Measurements from ENCODE around the gene ABL2.
"Not testable (repeated sequence)": the region's sequence is repeated elsewhere in the genome, so short reads cannot be mapped to it uniquely, and the experiment has no call there.

ABL2 gene

GRCh38 chr1:179200586-179200985, 28.9 kb downstream of the ABL2 start:
- H3K4me1 ChIP-seq (ENCODE audit: control insufficient read depth, insufficient read depth, low read depth, low read length): peaks cover 1% of the 10 kb centered on the region
- no peak overlapping the region for H2AK5ac ChIP-seq (ENCODE audit: low read length, severe bottlenecking)
- DNase-seq: no peak
- H2BK120ac ChIP-seq (ENCODE audit: low read depth, low read length): no peak overlapping the region
- H3K27ac ChIP-seq (ENCODE audit: low read length, poor library complexity, severe bottlenecking): no peak overlapping the region
- H3K4me2 ChIP-seq (ENCODE audit: low read length, poor library complexity, severe bottlenecking): no peak overlapping the region
- H2BK5ac ChIP-seq (ENCODE audit: low read depth, low read length, poor library complexity, severe bottlenecking): no peak overlapping the region
- no peak overlapping the region for H3K18ac ChIP-seq (ENCODE audit: low read depth in 1 of 2, low read length in 2 of 2)
- H4K91ac ChIP-seq (ENCODE audit: low read length): no peak overlapping the region
- no peak overlapping the region for H2BK12ac ChIP-seq (ENCODE audit: low read length in 2 of 2)
- peak overlapping the region; percentile 33 for H3K9ac ChIP-seq (ENCODE audit: low read length)
- no peak overlapping the region for H3K4ac ChIP-seq (ENCODE audit: low read depth in 1 of 2, low read length in 2 of 2)
- no peak overlapping the region for H2AFZ ChIP-seq (ENCODE audit: low read depth, low read length)
- WGBS: 95% methylated on average over 2 of the region's 2 CpGs
- H3K14ac ChIP-seq (ENCODE audit: low read length in 2 of 2): no peak overlapping the region
- peaks cover 16% of the 10 kb centered on the region for H3K79me1 ChIP-seq (replicated peaks; ENCODE audit: low read length, poor library complexity, severe bottlenecking)
- no peaks in the 10 kb centered on the region for H3K27me3 ChIP-seq (ENCODE audit: control insufficient read depth in 1 of 2, insufficient read depth in 1 of 2, low read length in 2 of 2)
- H3K4me3 ChIP-seq (ENCODE audit: insufficient read depth in 1 of 2, low read depth in 1 of 2, low read length in 2 of 2): no peak overlapping the region
- no peak overlapping the region for H4K8ac ChIP-seq (ENCODE audit: low read length)
- no peaks in the 10 kb centered on the region for H3K36me3 ChIP-seq (ENCODE audit: control insufficient read depth in 1 of 2, insufficient read depth in 2 of 2, low read depth in 1 of 2, low read length in 2 of 2)
- H2BK15ac ChIP-seq (ENCODE audit: low read depth, poor library complexity, severe bottlenecking): no peak overlapping the region
- H3K9me3 ChIP-seq (ENCODE audit: control insufficient read depth, low read length): no peaks in the 10 kb centered on the region
- H3K23ac ChIP-seq (ENCODE audit: low read length in 2 of 2): no peak overlapping the region

GRCh38 chr1:179197690-179198297, 31.7 kb downstream of the ABL2 start:
- Histone ChIP-seq H3K4me1 (ENCODE audit: control insufficient read depth, insufficient read depth, low read depth, low read length) (peaks cover 1% of the 10 kb centered on the region), H3K9ac (ENCODE audit: low read length) (no peak overlapping the region), H2BK12ac (ENCODE audit: low read length in 2 of 2) (no peak overlapping the region), H3K9me3 (ENCODE audit: control insufficient read depth, low read length) (no peaks in the 10 kb centered on the region), H2BK5ac (ENCODE audit: low read depth, low read length, poor library complexity, severe bottlenecking) (no peak overlapping the region), H2BK120ac (ENCODE audit: low read depth, low read length) (no peak overlapping the region), H3K27me3 (ENCODE audit: control insufficient read depth in 1 of 2, insufficient read depth in 1 of 2, low read length in 2 of 2) (no peaks in the 10 kb centered on the region), H3K4ac (ENCODE audit: low read depth in 1 of 2, low read length in 2 of 2) (no peak overlapping the region), H3K14ac (ENCODE audit: low read length in 2 of 2) (no peak overlapping the region), H2BK15ac (ENCODE audit: low read depth, poor library complexity, severe bottlenecking) (no peak overlapping the region), H3K18ac (ENCODE audit: low read depth in 1 of 2, low read length in 2 of 2) (no peak overlapping the region), H3K4me2 (ENCODE audit: low read length, poor library complexity, severe bottlenecking) (no peak overlapping the region), H3K36me3 (ENCODE audit: control insufficient read depth in 1 of 2, insufficient read depth in 2 of 2, low read depth in 1 of 2, low read length in 2 of 2) (no peaks in the 10 kb centered on the region), H3K4me3 (ENCODE audit: insufficient read depth in 1 of 2, low read depth in 1 of 2, low read length in 2 of 2) (no peak overlapping the region), H2AK5ac (ENCODE audit: low read length, severe bottlenecking) (no peak overlapping the region), H2AFZ (ENCODE audit: low read depth, low read length) (no peak overlapping the region), H3K23ac (ENCODE audit: low read length in 2 of 2) (no peak overlapping the region), H3K27ac (ENCODE audit: low read length, poor library complexity, severe bottlenecking) (no peak overlapping the region), H4K91ac (ENCODE audit: low read length) (no peak overlapping the region), H3K79me1 (replicated peaks; ENCODE audit: low read length, poor library complexity, severe bottlenecking) (peaks cover 15% of the 10 kb centered on the region), H4K8ac (ENCODE audit: low read length) (no peak overlapping the region)
- 96% methylated on average over 13 of the region's 14 CpGs for WGBS
- no peak for DNase-seq

- not testable (repeated sequence) for H3K18ac ChIP-seq (ENCODE audit: low read depth in 1 of 2, low read length in 2 of 2); H2BK12ac ChIP-seq (ENCODE audit: low read length in 2 of 2); DNase-seq
Measured at GRCh38 chr1:179195857-179196256, 33.6 kb downstream of the ABL2 start.

GRCh38 chr1:179195376-179195775, 34.1 kb downstream of the ABL2 start:
- Histone ChIP-seq H2AK5ac (ENCODE audit: low read length, severe bottlenecking) (no peak overlapping the region), H3K9ac (ENCODE audit: low read length) (peak overlapping the region; percentile 14), H2AFZ (ENCODE audit: low read depth, low read length) (no peak overlapping the region), H3K4me1 (ENCODE audit: control insufficient read depth, insufficient read depth, low read depth, low read length) (peaks cover 1% of the 10 kb centered on the region), H3K4ac (ENCODE audit: low read depth in 1 of 2, low read length in 2 of 2) (no peak overlapping the region), H3K4me2 (ENCODE audit: low read length, poor library complexity, severe bottlenecking) (no peak overlapping the region), H2BK15ac (ENCODE audit: low read depth, poor library complexity, severe bottlenecking) (no peak overlapping the region), H2BK120ac (ENCODE audit: low read depth, low read length) (no peak overlapping the region), H4K91ac (ENCODE audit: low read length) (no peak overlapping the region), H3K9me3 (ENCODE audit: control insufficient read depth, low read length) (no peaks in the 10 kb centered on the region), H3K27ac (ENCODE audit: low read length, poor library complexity, severe bottlenecking) (no peak overlapping the region), H3K36me3 (ENCODE audit: control insufficient read depth in 1 of 2, insufficient read depth in 2 of 2, low read depth in 1 of 2, low read length in 2 of 2) (no peaks in the 10 kb centered on the region), H3K14ac (ENCODE audit: low read length in 2 of 2) (no peak overlapping the region), H3K23ac (ENCODE audit: low read length in 2 of 2) (no peak overlapping the region), H3K18ac (ENCODE audit: low read depth in 1 of 2, low read length in 2 of 2) (no peak overlapping the region), H3K27me3 (ENCODE audit: control insufficient read depth in 1 of 2, insufficient read depth in 1 of 2, low read length in 2 of 2) (no peaks in the 10 kb centered on the region), H3K4me3 (ENCODE audit: insufficient read depth in 1 of 2, low read depth in 1 of 2, low read length in 2 of 2) (no peak overlapping the region), H2BK5ac (ENCODE audit: low read depth, low read length, poor library complexity, severe bottlenecking) (no peak overlapping the region), H2BK12ac (ENCODE audit: low read length in 2 of 2) (no peak overlapping the region), H4K8ac (ENCODE audit: low read length) (no peak overlapping the region), H3K79me1 (replicated peaks; ENCODE audit: low read length, poor library complexity, severe bottlenecking) (peaks cover 9% of the 10 kb centered on the region)
- 100% methylated on average over 1 of the region's 1 CpG for WGBS
- no peak for DNase-seq

More at GRCh38 chr1:179195857-179196256, 33.6 kb downstream of the ABL2 start:
- not testable (repeated sequence) for H3K27me3 ChIP-seq (ENCODE audit: control insufficient read depth in 1 of 2, insufficient read depth in 1 of 2, low read length in 2 of 2); H3K79me1 ChIP-seq (replicated peaks; ENCODE audit: low read length, poor library complexity, severe bottlenecking); H4K8ac ChIP-seq (ENCODE audit: low read length); H2BK120ac ChIP-seq (ENCODE audit: low read depth, low read length); H3K9me3 ChIP-seq (ENCODE audit: control insufficient read depth, low read length); H3K23ac ChIP-seq (ENCODE audit: low read length in 2 of 2); H3K4me3 ChIP-seq (ENCODE audit: insufficient read depth in 1 of 2, low read depth in 1 of 2, low read length in 2 of 2); H2AFZ ChIP-seq (ENCODE audit: low read depth, low read length); H3K9ac ChIP-seq (ENCODE audit: low read length); H2AK5ac ChIP-seq (ENCODE audit: low read length, severe bottlenecking); H2BK15ac ChIP-seq (ENCODE audit: low read depth, poor library complexity, severe bottlenecking); H3K36me3 ChIP-seq (ENCODE audit: control insufficient read depth in 1 of 2, insufficient read depth in 2 of 2, low read depth in 1 of 2, low read length in 2 of 2); H3K4ac ChIP-seq (ENCODE audit: low read depth in 1 of 2, low read length in 2 of 2); H3K27ac ChIP-seq (ENCODE audit: low read length, poor library complexity, severe bottlenecking); H3K4me2 ChIP-seq (ENCODE audit: low read length, poor library complexity, severe bottlenecking); H3K4me1 ChIP-seq (ENCODE audit: control insufficient read depth, insufficient read depth, low read depth, low read length); H3K14ac ChIP-seq (ENCODE audit: low read length in 2 of 2); H2BK5ac ChIP-seq (ENCODE audit: low read depth, low read length, poor library complexity, severe bottlenecking); H4K91ac ChIP-seq (ENCODE audit: low read length)
- 99% methylated on average over 2 of the region's 5 CpGs for WGBS
